Upper lobe of left lung (tissue), 6 donors: ENCODE data around the gene EIF1. TPM values are rescaled to one million over a fixed set of nuclear protein-coding genes. Genes with fewer than 3 reads are reported as not detected.

Experiments used
- ATAC-seq, 2 donors: fragments of 200-7000 bp; cut with Tn5 transposase; one replicate each; pipeline ENCODE4 v1.9.1; 2022; ENCODE audit warnings: mild to moderate bottlenecking in 2 of 2, moderate library complexity in 2 of 2; ENCODE audit not compliant: low FRiP score in 2 of 2
- DNase-seq, 2 donors: peaks; one replicate each; pipeline ENCODE4 v3.0.0-alpha.2; 2019 to 2020
- H3K27ac ChIP-seq, 4 donors: fragments of 200-600 bp; sonication (generic); one replicate each; pipeline ENCODE4 v1.5.1; 2016 to 2019
- H3K27me3 ChIP-seq, 4 donors: fragments of 200-600 bp; sonication (generic); one replicate each; pipeline ENCODE4 v1.5.1; 2017 to 2019
- H3K36me3 ChIP-seq, 4 donors: fragments of 200-600 bp; sonication (generic); one replicate each; pipeline ENCODE4 v1.5.1; 2016 to 2019
- H3K4me1 ChIP-seq, 4 donors: fragments of 200-600 bp; sonication (generic); one replicate each; pipeline ENCODE4 v1.5.1; 2018 to 2019
- H3K4me3 ChIP-seq, 4 donors: fragments of 200-600 bp; sonication (generic); one replicate each; pipeline ENCODE4 v1.5.1; 2017 to 2019; ENCODE audit warnings: mild to moderate bottlenecking in 2 of 4, moderate library complexity in 1 of 4
- H3K9me3 ChIP-seq, 4 donors: fragments of 200-600 bp; sonication (generic); one replicate each; pipeline ENCODE4 v1.5.1; 2018 to 2019
- CTCF ChIP-seq, 6 experiments: fragments of 450-650 bp in 4 of 6; fragments of 200-600 bp in 2 of 6; sonication (generic) in 2 of 6; IDR thresholded peaks; one replicate each; pipeline ENCODE4 v1.5.1; 2016 to 2019; ENCODE audit warnings: antibody characterized with exemption in 6 of 6
- EP300 ChIP-seq, 4 donors: sonication (generic); formaldehyde crosslinking; IDR thresholded peaks; one replicate each; pipeline ENCODE4 v1.5.1; 2017; ENCODE audit warnings: antibody characterized with exemption in 4 of 4, control low read depth in 2 of 4
- POLR2A ChIP-seq, 4 donors: fragments of 450-650 bp; IDR thresholded peaks; one replicate each; pipeline ENCODE4 v1.5.1; 2016 to 2017; ENCODE audit warnings: antibody characterized with exemption in 4 of 4, mild to moderate bottlenecking in 2 of 4
- POLR2AphosphoS5 ChIP-seq, 2 donors: sonication (generic); formaldehyde crosslinking; IDR thresholded peaks; one replicate each; pipeline ENCODE4 v1.5.1; 2017; ENCODE audit warnings: antibody characterized with exemption in 2 of 2
- WGBS, 2 donors: methylation state at CpG; one replicate each; pipeline ENCODE4 v1.1.5; 2017 to 2018; 5-methylcytosine and 5-hydroxymethylcytosine counted together
- total RNA-seq, 6 donors: library from RNA; depleted of rRNA in 4 of 6; stranded (reverse); fragments of >200 nt in 4 of 6; gene quantifications; one replicate each; pipeline versions ENCODE4 v1.1.0 to v1.2.1, GENCODE V29; 2016 to 2021
- donor health status: DM: no; HTN: no; CAD: no; lungs with moderate emphysema.
- donor health status: DM: no; HTN: yes; CAD: no; lungs with severe emphysema.

The EIF1 gene
- total RNA-seq, 6 donors from 2014 or later, result 109 to 998 (median 405) TPM

- 72 to 82% methylated on average over 8 of the region's 8 CpGs for WGBS, 2 donors
- H3K4me1 ChIP-seq, result peaks cover 0 to 2% (median under 1%) of the 10 kb centered on the region in 4 donors
- no peak for DNase-seq
- no peaks in the 10 kb centered on the region for H3K36me3 ChIP-seq
- no peak for ATAC-seq
- H3K27me3 ChIP-seq, result no peaks in the 10 kb centered on the region
- H3K4me3 ChIP-seq, result no peak overlapping the region
- no peak for TF ChIP-seq CTCF (IDR thresholded peaks at IDR 0.05)
- no peak for TF ChIP-seq POLR2A (IDR thresholded peaks at IDR 0.05)
- no peak for TF ChIP-seq POLR2AphosphoS5 (IDR thresholded peaks at IDR 0.05)
- no peak for TF ChIP-seq EP300 (IDR thresholded peaks at IDR 0.05)
- no peak overlapping the region for H3K27ac ChIP-seq
- H3K9me3 ChIP-seq, result no peaks in the 10 kb centered on the region
These were observed 14.0 kb downstream of the EIF1 start for GRCh38 chr17:41702712-41703111.

- no peaks in the 10 kb centered on the region for H3K4me1 ChIP-seq
- no peaks in the 10 kb centered on the region for H3K27me3 ChIP-seq
- 78 to 79% methylated on average over 13 of the region's 13 CpGs for WGBS, 2 donors
- DNase-seq (no peak), ATAC-seq (peak in 1 of 2 donors; percentile 24)
- no peaks in the 10 kb centered on the region for H3K9me3 ChIP-seq
- H3K4me3 ChIP-seq, result no peak overlapping the region
- H3K27ac ChIP-seq, result no peak overlapping the region
- no peak for TF ChIP-seq POLR2AphosphoS5 (IDR thresholded peaks at IDR 0.05)
- no peak for TF ChIP-seq EP300 (IDR thresholded peaks at IDR 0.05)
- TF ChIP-seq CTCF (IDR thresholded peaks at IDR 0.05), result no peak
- no peak for TF ChIP-seq POLR2A (IDR thresholded peaks at IDR 0.05)
- no peaks in the 10 kb centered on the region for H3K36me3 ChIP-seq
These were observed 16.7 kb downstream of the EIF1 start for GRCh38 chr17:41705271-41705991.

- Histone ChIP-seq H3K4me1 (no peaks in the 10 kb centered on the region), H3K9me3 (no peaks in the 10 kb centered on the region), H3K27me3 (no peaks in the 10 kb centered on the region), H3K4me3 (no peak overlapping the region), H3K36me3 (no peaks in the 10 kb centered on the region), H3K27ac (no peak overlapping the region)
- DNase-seq, result no peak
- ATAC-seq, result no peak
- 72 to 79% methylated on average over 10 of the region's 10 CpGs for WGBS, 2 donors
- TF ChIP-seq POLR2A (IDR thresholded peaks at IDR 0.05) (no peak), EP300 (IDR thresholded peaks at IDR 0.05) (no peak), CTCF (IDR thresholded peaks at IDR 0.05) (no peak), POLR2AphosphoS5 (IDR thresholded peaks at IDR 0.05) (no peak)
These were observed 19.4 kb downstream of the EIF1 start for GRCh38 chr17:41707803-41708669.

GRCh38 chr17:41710472-41711090, 21.9 kb downstream of the EIF1 start:
- Histone ChIP-seq H3K27ac (no peak overlapping the region), H3K36me3 (no peaks in the 10 kb centered on the region), H3K27me3 (no peaks in the 10 kb centered on the region), H3K4me1 (no peaks in the 10 kb centered on the region), H3K9me3 (no peaks in the 10 kb centered on the region), H3K4me3 (no peak overlapping the region)
- no peak for TF ChIP-seq CTCF (IDR thresholded peaks at IDR 0.05)
- no peak for TF ChIP-seq POLR2AphosphoS5 (IDR thresholded peaks at IDR 0.05)
- TF ChIP-seq EP300 (IDR thresholded peaks at IDR 0.05), result no peak
- TF ChIP-seq POLR2A (IDR thresholded peaks at IDR 0.05), result no peak
- no peak for DNase-seq
- WGBS, 2 donors, result 48 to 50% methylated on average over 8 of the region's 8 CpGs
- ATAC-seq, result no peak
